Measurements from ENCODE around the gene CORO2A. TPM values are rescaled to one million over a fixed set of nuclear protein-coding genes. Genes with fewer than 3 reads are reported as not detected.
"Not testable (repeated sequence)": the region's sequence is repeated elsewhere in the genome, so short reads cannot be mapped to it uniquely, and the experiment has no call there.

CORO2A gene
- total RNA-seq, 2 donors from 2014 or later: 13.9 to 16.6 TPM

- H3K9me3 ChIP-seq (ENCODE audit: control insufficient read depth, low read length, poor library complexity, severe bottlenecking); H3K27me3 Mint-ChIP-seq; DNase-seq; H3K36me3 Mint-ChIP-seq (ENCODE audit: low read depth); ATAC-seq; H3K4me3 Mint-ChIP-seq: not testable (repeated sequence)
- peak overlapping the region; percentile 97 for H3K27ac Mint-ChIP-seq
- peaks cover 38% of the 10 kb centered on the region for H3K4me1 Mint-ChIP-seq
Observed at GRCh38 chr9:98117097-98117496, 75.3 kb downstream of the CORO2A start.

- Mint-ChIP-seq H3K4me1 (peaks cover 46% of the 10 kb centered on the region), H3K27ac (peak overlapping the region; percentile 99), H3K27me3 (no peaks in the 10 kb centered on the region), H3K36me3 (ENCODE audit: low read depth) (peaks cover 6% of the 10 kb centered on the region), H3K4me3 (no peak overlapping the region)
- DNase-seq: no peak
- no peak for ATAC-seq
- no peaks in the 10 kb centered on the region for H3K9me3 ChIP-seq (ENCODE audit: control insufficient read depth, low read length, poor library complexity, severe bottlenecking)
Observed at GRCh38 chr9:98109052-98109451, 83.4 kb downstream of the CORO2A start.

GRCh38 chr9:98108531-98109031 is 83.9 kb downstream of the CORO2A start:
- H3K4me3 Mint-ChIP-seq: peak overlapping the region; percentile 50
- H3K4me1 Mint-ChIP-seq: peaks cover 50% of the 10 kb centered on the region
- peaks cover 6% of the 10 kb centered on the region for H3K36me3 Mint-ChIP-seq (ENCODE audit: low read depth)
- H3K27ac Mint-ChIP-seq: peak overlapping the region; percentile 99
- peak; percentile 84 for ATAC-seq
- DNase-seq: no peak
- H3K27me3 Mint-ChIP-seq: no peaks in the 10 kb centered on the region
- no peaks in the 10 kb centered on the region for H3K9me3 ChIP-seq (ENCODE audit: control insufficient read depth, low read length, poor library complexity, severe bottlenecking)

DNA sequence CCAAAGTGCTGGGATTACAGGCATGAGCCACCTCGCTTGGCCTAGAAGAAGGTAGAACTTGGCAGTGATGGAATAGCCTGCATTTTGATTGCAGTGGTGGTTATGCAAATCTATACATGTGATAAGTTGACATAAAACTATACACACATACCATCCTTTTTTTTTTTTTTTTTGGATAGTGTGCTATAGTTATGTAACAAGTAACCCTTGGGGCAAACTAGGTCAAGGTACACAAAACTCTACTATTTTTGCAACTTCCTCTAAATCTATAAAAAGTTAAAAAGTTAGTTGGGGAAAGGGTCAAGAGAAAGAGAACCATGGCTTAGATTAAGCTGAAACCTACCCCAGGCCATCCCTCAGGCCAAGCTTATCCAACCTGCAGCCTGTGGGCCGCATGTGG is 84.5 kb downstream of the CORO2A start:
- H3K27me3 Mint-ChIP-seq: no peaks in the 10 kb centered on the region
- peak overlapping the region; percentile 21 for H3K4me3 Mint-ChIP-seq
- H3K9me3 ChIP-seq (ENCODE audit: control insufficient read depth, low read length, poor library complexity, severe bottlenecking): no peaks in the 10 kb centered on the region
- DNase-seq: no peak
- peak overlapping the region; percentile 99 for H3K27ac Mint-ChIP-seq
- ATAC-seq: peak; percentile 66
- peaks cover 53% of the 10 kb centered on the region for H3K4me1 Mint-ChIP-seq
- peaks cover 6% of the 10 kb centered on the region for H3K36me3 Mint-ChIP-seq (ENCODE audit: low read depth)

DNA sequence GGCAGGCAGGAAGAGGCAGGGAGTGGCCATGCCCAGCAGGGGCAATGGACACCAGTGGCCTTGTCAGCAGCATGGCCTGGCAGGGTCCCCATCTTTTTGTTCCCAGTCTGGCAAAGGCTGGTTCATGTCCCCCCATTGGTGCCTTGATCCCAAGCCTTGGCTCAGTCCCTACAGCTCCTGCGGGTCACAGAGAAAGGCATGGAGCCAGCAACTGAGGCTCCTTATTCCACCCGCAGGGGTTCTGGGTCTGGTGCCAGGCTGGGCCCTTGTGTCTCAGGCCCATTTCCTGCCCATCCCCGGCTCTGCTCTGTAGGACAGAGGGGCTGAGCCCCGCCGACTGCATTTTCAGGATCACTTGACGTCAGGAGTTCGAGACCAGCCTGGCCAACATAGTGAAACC is 87.4 kb downstream of the CORO2A start:
- H3K9me3 ChIP-seq (ENCODE audit: control insufficient read depth, low read length, poor library complexity, severe bottlenecking): no peaks in the 10 kb centered on the region
- DNase-seq: no peak
- no peak for ATAC-seq
- peaks cover 4% of the 10 kb centered on the region for H3K36me3 Mint-ChIP-seq (ENCODE audit: low read depth)
- peaks cover 64% of the 10 kb centered on the region for H3K4me1 Mint-ChIP-seq
- peak overlapping the region; percentile 99 for H3K27ac Mint-ChIP-seq
- H3K27me3 Mint-ChIP-seq: no peaks in the 10 kb centered on the region
- H3K4me3 Mint-ChIP-seq: no peak overlapping the region

DNA sequence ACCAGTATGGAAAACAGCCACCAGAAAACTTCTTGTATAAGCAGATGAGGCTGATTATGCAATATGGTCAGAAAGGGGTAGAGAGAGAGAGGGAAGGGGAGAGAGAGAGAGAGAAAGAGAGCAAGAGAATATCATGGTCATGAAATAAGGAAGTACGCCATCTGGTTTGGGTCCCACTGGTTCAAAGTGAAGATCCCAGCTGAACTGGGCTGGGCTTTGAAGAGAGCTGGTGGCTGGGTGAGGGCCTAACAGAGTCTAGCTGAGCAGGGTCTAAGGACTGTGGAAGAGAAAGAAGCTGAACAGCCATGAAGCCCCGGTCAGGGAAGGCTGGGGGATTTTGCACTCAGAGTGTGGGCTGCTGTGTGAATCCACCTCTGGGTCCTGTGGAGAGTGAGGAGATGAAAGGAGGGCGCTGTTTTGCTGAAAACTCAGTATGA is 88.0 kb downstream of the CORO2A start:
- Mint-ChIP-seq H3K4me3 (peak overlapping the region; percentile 68), H3K36me3 (ENCODE audit: low read depth) (peaks cover 4% of the 10 kb centered on the region), H3K27ac (peak overlapping the region; percentile 99), H3K4me1 (peaks cover 64% of the 10 kb centered on the region), H3K27me3 (no peaks in the 10 kb centered on the region)
- ATAC-seq: no peak
- DNase-seq: no peak
- no peaks in the 10 kb centered on the region for H3K9me3 ChIP-seq (ENCODE audit: control insufficient read depth, low read length, poor library complexity, severe bottlenecking)

DNA sequence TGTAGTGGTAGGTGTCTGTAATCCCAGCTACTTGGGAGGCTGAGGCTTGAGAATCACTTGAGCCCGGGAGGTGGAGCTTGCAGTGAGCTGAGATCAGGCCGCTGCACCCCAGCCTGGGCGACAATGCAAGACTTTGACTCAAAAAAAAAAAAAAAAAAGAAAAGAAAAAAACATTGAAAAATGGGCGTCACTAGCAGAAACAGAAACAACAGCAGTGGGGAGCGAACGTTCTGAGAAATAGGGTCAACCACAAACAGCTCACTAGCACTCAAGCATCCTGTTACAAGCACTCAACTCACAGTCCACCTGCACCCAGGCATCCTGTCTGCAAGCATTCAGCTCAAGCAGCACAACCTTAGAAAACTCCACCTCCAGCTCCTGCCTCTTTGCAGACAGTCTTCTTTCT is 90.6 kb downstream of the CORO2A start:
- Mint-ChIP-seq H3K4me3 (peak overlapping the region; percentile 85), H3K36me3 (ENCODE audit: low read depth) (peaks cover 11% of the 10 kb centered on the region), H3K27me3 (no peaks in the 10 kb centered on the region), H3K4me1 (peaks cover 62% of the 10 kb centered on the region), H3K27ac (peak overlapping the region; percentile 99)
- no peaks in the 10 kb centered on the region for H3K9me3 ChIP-seq (ENCODE audit: control insufficient read depth, low read length, poor library complexity, severe bottlenecking)
- ATAC-seq (peak; percentile 96), DNase-seq (peak; percentile 53 to 75 (median 64))

GRCh38 chr9:98101416-98101815 is 91.0 kb downstream of the CORO2A start:
- ATAC-seq: no peak
- Mint-ChIP-seq H3K27ac (peak overlapping the region; percentile 99), H3K27me3 (no peaks in the 10 kb centered on the region)

GRCh38 chr9:98100456-98100855 is 92.0 kb downstream of the CORO2A start:
- H3K4me3 Mint-ChIP-seq: no peak overlapping the region
- peaks cover 59% of the 10 kb centered on the region for H3K4me1 Mint-ChIP-seq
- H3K27ac Mint-ChIP-seq: peak overlapping the region; percentile 99
- H3K27me3 Mint-ChIP-seq: no peaks in the 10 kb centered on the region
- H3K9me3 ChIP-seq (ENCODE audit: control insufficient read depth, low read length, poor library complexity, severe bottlenecking): no peaks in the 10 kb centered on the region
- DNase-seq (no peak), ATAC-seq (no peak)
- H3K36me3 Mint-ChIP-seq (ENCODE audit: low read depth): peaks cover 11% of the 10 kb centered on the region

More at GRCh38 chr9:98101416-98101815, 91.0 kb downstream of the CORO2A start:
- peak overlapping the region; percentile 85 for H3K4me3 Mint-ChIP-seq
- H3K4me1 Mint-ChIP-seq: peaks cover 64% of the 10 kb centered on the region
- no peak for DNase-seq
- peaks cover 11% of the 10 kb centered on the region for H3K36me3 Mint-ChIP-seq (ENCODE audit: low read depth)
- no peaks in the 10 kb centered on the region for H3K9me3 ChIP-seq (ENCODE audit: control insufficient read depth, low read length, poor library complexity, severe bottlenecking)

- peaks cover 11% of the 10 kb centered on the region for H3K36me3 Mint-ChIP-seq (ENCODE audit: low read depth)
Observed at GRCh38 chr9:98099898-98100297, 92.5 kb downstream of the CORO2A start.

DNA sequence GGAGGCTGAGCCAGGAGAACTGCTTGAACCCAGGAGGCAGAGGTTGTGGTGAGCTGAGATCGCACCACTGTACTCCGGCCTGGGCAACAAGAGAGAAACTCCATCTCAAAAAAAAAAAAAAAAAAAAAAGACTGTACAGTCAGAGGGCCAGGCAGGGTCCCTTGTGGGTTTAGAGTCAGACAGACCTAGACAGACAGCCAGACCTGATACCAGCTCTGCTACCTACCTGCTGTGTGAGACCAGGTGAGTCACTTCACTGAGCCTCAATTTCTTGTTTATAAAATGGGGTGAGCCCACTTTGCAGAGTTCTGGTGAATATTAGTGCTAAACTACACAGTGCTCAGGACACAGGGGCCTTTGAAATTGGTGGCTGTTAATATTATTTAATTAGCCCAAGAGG is 93.1 kb downstream of the CORO2A start:
- H3K9me3 ChIP-seq (ENCODE audit: control insufficient read depth, low read length, poor library complexity, severe bottlenecking): no peaks in the 10 kb centered on the region
- Mint-ChIP-seq H3K27me3 (no peaks in the 10 kb centered on the region), H3K36me3 (ENCODE audit: low read depth) (peaks cover 11% of the 10 kb centered on the region), H3K4me3 (no peak overlapping the region), H3K27ac (peak overlapping the region; percentile 99), H3K4me1 (peaks cover 56% of the 10 kb centered on the region)
- peak in 1 of 3 donors; percentile 37 for DNase-seq
- ATAC-seq: no peak

More at GRCh38 chr9:98099898-98100297, 92.5 kb downstream of the CORO2A start:
- Mint-ChIP-seq H3K27me3 (no peaks in the 10 kb centered on the region), H3K27ac (peak overlapping the region; percentile 99), H3K4me3 (peak overlapping the region; percentile 81), H3K4me1 (peaks cover 58% of the 10 kb centered on the region)
- no peaks in the 10 kb centered on the region for H3K9me3 ChIP-seq (ENCODE audit: control insufficient read depth, low read length, poor library complexity, severe bottlenecking)
- ATAC-seq (no peak), DNase-seq (no peak)

- peak overlapping the region; percentile 71 for H3K4me3 Mint-ChIP-seq
- peak; percentile 35 for ATAC-seq
Observed at GRCh38 chr9:98097836-98098235, 94.6 kb downstream of the CORO2A start.

GRCh38 chr9:98096091-98096490 is 96.3 kb downstream of the CORO2A start:
- no peak overlapping the region for H3K4me3 Mint-ChIP-seq
- H3K36me3 Mint-ChIP-seq (ENCODE audit: low read depth): peaks cover 19% of the 10 kb centered on the region
- no peak for DNase-seq

More at GRCh38 chr9:98097836-98098235, 94.6 kb downstream of the CORO2A start:
- Mint-ChIP-seq H3K36me3 (ENCODE audit: low read depth) (peaks cover 16% of the 10 kb centered on the region), H3K27ac (peak overlapping the region; percentile 99), H3K27me3 (no peaks in the 10 kb centered on the region), H3K4me1 (peaks cover 57% of the 10 kb centered on the region)
- no peaks in the 10 kb centered on the region for H3K9me3 ChIP-seq (ENCODE audit: control insufficient read depth, low read length, poor library complexity, severe bottlenecking)
- peak in 2 of 3 donors; percentile 34 to 56 for DNase-seq

GRCh38 chr9:98095401-98095800 is 97.0 kb downstream of the CORO2A start:
- Mint-ChIP-seq H3K4me3 (peak overlapping the region; percentile 15), H3K27ac (peak overlapping the region; percentile 91), H3K27me3 (no peaks in the 10 kb centered on the region), H3K36me3 (ENCODE audit: low read depth) (peaks cover 19% of the 10 kb centered on the region), H3K4me1 (peaks cover 55% of the 10 kb centered on the region)
- ATAC-seq: no peak
- no peak for DNase-seq
- no peaks in the 10 kb centered on the region for H3K9me3 ChIP-seq (ENCODE audit: control insufficient read depth, low read length, poor library complexity, severe bottlenecking)

More at GRCh38 chr9:98096091-98096490, 96.3 kb downstream of the CORO2A start:
- H3K9me3 ChIP-seq (ENCODE audit: control insufficient read depth, low read length, poor library complexity, severe bottlenecking): no peaks in the 10 kb centered on the region
- Mint-ChIP-seq H3K27ac (peak overlapping the region; percentile 99), H3K4me1 (peaks cover 58% of the 10 kb centered on the region), H3K27me3 (no peaks in the 10 kb centered on the region)
- no peak for ATAC-seq

All from T-helper 17 cell (primary cell).